ENCODE results near the gene MSANTD1. TPM values are rescaled to one million over a fixed set of nuclear protein-coding genes. Genes with fewer than 3 reads are reported as not detected.

The MSANTD1 gene
- total RNA-seq, 4 donors from 2014 or later = 2.0 to 4.9 (median 2.4) TPM

DNA sequence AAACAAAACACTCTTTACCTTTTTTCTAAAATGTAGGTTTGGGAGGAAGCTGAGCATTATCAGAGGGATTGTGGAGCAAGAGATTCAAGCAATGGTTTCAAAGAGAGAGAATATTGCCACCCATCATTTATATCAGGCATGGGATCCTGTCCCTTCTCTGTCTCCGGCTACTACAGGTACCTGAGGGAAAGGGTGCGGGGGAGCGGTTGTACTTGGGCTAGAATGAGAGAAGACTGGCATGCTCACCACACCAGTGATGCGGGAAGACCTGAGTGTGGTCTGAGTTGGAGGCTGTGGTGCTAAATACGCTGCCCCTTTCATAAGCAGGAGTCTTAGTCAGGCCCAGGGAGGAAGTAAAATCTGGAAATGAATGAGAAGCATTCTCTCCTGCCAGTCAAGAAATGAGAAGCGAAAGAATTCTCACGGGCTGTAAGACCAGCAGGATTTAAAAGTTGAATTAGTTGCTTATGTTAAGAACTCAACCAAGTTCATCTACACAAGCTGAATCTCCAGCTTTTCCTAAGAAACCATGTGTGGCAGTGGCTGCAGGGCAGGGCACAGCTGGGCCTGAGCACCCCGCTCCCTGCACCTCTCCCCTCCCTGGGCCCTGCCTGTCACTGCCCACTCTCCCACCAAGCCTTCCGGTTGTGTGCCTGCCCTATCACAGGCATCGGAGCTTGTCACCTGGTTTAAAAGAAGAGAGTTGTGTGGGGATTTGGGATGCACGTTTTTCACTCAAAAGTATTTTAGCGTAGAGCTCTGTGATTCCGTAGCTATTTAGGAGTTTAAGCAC is 24.8 kb upstream of the MSANTD1 start:
- no peaks in the 10 kb centered on the region for H3K9me3 ChIP-seq
- H3K27me3 ChIP-seq = no peaks in the 10 kb centered on the region
- H3K4me3 ChIP-seq (replicated peaks in 1 of 3) = no peak overlapping the region
- intact Hi-C loops (cut with DNase I) = no loop called here
- no peak overlapping the region for H3K27ac ChIP-seq
- no peak for DNase-seq
- no peak for TF ChIP-seq POLR2A (IDR thresholded peaks at IDR 0.05)
- TF ChIP-seq, protein P1, sequence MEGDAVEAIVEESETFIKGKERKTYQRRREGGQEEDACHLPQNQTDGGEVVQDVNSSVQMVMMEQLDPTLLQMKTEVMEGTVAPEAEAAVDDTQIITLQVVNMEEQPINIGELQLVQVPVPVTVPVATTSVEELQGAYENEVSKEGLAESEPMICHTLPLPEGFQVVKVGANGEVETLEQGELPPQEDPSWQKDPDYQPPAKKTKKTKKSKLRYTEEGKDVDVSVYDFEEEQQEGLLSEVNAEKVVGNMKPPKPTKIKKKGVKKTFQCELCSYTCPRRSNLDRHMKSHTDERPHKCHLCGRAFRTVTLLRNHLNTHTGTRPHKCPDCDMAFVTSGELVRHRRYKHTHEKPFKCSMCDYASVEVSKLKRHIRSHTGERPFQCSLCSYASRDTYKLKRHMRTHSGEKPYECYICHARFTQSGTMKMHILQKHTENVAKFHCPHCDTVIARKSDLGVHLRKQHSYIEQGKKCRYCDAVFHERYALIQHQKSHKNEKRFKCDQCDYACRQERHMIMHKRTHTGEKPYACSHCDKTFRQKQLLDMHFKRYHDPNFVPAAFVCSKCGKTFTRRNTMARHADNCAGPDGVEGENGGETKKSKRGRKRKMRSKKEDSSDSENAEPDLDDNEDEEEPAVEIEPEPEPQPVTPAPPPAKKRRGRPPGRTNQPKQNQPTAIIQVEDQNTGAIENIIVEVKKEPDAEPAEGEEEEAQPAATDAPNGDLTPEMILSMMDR (IDR thresholded peaks at IDR 0.05) = no peak
- H3K36me3 ChIP-seq = peaks cover 43 to 70% of the 10 kb centered on the region in 2 donors
- H3K4me1 ChIP-seq = no peaks in the 10 kb centered on the region
- 93 to 96% methylated on average over 13 of the region's 13 CpGs for WGBS, 2 donors

DNA sequence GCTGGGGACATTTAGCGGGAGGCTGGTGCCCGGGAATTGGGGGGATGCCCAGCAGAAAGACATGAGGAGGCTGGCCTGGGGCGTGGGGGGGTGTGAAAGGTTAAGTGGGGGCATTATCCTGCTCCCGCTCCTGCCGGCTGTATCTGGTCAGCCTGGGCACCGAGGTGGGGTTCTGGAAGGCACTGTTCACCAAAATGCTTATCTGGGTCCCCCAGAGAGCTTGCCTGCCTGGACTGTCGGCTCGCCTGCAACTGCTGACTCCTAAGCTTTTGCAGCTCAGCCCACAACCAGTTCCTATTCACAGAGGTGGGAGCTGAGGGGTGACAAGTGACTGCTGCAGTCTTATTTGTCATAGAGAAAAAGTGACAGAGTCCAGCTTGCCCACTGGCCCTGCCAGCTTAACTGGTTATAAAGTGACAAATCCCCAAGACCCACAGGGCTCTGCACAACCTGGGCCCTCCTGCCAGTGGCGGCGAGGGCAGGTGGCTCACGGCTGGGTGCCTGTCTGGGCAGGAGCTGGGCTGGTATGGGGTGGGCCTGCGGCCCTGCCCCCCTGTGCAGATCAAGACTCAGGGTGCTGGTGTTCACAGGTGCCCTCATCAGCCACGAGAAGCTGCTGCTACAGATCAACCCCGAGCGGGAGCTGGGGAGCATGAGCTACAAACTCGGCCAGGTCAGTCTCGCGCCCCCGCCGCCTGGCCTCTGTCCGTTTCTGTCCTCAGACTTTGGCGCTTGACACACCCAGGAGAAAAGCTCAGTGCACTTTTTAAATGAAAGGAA is 23.7 kb upstream of the MSANTD1 start:
- TF ChIP-seq POLR2A (IDR thresholded peaks at IDR 0.05) = no peak
- TF ChIP-seq, protein P1 (IDR thresholded peaks at IDR 0.05) = no peak
- peaks cover 51 to 70% of the 10 kb centered on the region in 2 donors for H3K36me3 ChIP-seq
- 90 to 93% methylated on average over 19 to 21 of the region's 22 CpGs for WGBS, 2 donors
- intact Hi-C loops (cut with DNase I) = no loop called here
- DNase-seq = no peak
- no peaks in the 10 kb centered on the region for H3K4me1 ChIP-seq
- no peak overlapping the region for H3K27ac ChIP-seq
- no peak overlapping the region for H3K4me3 ChIP-seq (replicated peaks in 1 of 3)
- H3K27me3 ChIP-seq = no peaks in the 10 kb centered on the region
- H3K9me3 ChIP-seq = no peaks in the 10 kb centered on the region

DNA sequence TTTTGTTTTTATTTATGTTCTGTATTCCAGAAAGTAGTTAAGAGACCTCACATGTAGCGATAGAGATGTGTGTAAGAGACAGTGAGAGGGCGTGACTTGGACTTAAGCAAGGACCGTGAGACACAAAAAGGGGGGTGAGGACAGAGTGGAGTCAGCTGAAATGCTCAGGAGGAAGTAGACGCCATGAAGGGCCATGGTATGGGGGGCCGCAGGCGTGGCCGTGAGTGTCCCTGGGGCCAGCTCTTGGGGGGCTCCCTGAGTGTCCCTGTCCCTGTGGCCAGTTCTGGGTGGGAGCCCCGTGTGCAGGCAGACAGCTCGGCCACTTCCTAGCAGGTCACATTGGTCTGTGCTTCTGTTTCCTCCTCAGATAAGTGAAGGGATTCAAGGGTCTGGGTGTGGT is 23.0 kb upstream of the MSANTD1 start:
- H3K4me3 ChIP-seq (replicated peaks in 1 of 3) = no peak overlapping the region
- peaks cover 53 to 73% of the 10 kb centered on the region in 2 donors for H3K36me3 ChIP-seq
- no peaks in the 10 kb centered on the region for H3K27me3 ChIP-seq
- no peaks in the 10 kb centered on the region for H3K4me1 ChIP-seq
- no peak for DNase-seq
- H3K27ac ChIP-seq = no peak overlapping the region
- no peaks in the 10 kb centered on the region for H3K9me3 ChIP-seq
- TF ChIP-seq, protein P1 (IDR thresholded peaks at IDR 0.05) = no peak
- TF ChIP-seq POLR2A (IDR thresholded peaks at IDR 0.05) = no peak
- 77 to 84% methylated on average over 7 to 9 of the region's 9 CpGs for WGBS, 2 donors
- intact Hi-C loops (cut with DNase I) = no loop called here

DNA sequence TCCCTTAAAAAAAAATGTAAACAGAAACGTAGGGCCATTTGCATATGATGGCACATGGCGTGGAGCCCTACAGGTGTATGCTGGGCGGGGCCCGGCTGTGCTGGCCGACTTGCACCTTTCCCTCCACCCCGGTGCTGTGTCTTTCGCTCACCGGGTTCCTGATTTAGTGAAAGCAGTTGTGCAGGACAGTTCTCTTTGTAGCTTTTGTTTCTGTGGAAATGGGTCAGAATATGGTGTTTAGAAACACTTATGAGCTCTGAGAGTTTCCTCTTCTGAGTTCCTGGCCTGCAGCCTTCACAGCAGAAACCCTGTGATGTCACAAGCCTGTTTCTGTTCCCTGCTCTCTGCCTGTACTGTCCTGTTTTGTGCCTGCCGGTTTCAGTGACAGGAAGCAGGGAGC is 22.5 kb upstream of the MSANTD1 start:
- WGBS, 2 donors = 76 to 78% methylated on average over 9 of the region's 9 CpGs
- Histone ChIP-seq H3K4me1 (no peaks in the 10 kb centered on the region), H3K9me3 (no peaks in the 10 kb centered on the region), H3K27me3 (no peaks in the 10 kb centered on the region), H3K36me3 (peaks cover 57 to 74% of the 10 kb centered on the region in 2 donors), H3K4me3 (replicated peaks in 1 of 3) (no peak overlapping the region), H3K27ac (no peak overlapping the region)
- no peak for DNase-seq
- intact Hi-C loops (cut with DNase I) = no loop called here
- no peak for TF ChIP-seq POLR2A (IDR thresholded peaks at IDR 0.05)
- TF ChIP-seq, protein P1 (IDR thresholded peaks at IDR 0.05) = no peak

DNA sequence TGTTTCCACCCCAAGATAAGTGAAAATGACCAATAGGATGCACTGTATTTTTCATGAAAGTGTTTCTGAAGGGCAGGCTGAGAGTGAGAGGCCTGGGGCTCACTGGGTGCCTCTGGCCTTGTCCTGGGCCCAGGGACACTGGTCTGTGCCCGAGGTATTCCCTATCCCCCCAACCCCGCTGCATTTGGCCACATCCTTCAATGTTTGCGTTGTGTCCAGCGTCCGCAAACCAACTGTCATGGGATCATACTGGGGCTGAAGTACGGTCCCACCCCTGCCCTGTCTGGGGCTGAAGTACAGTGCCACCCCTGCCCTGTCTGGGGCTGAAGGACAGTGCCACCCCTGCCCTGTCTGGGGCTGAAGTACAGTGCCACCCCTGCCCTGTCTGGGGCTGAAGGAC is 22.0 kb upstream of the MSANTD1 start:
- H3K4me3 ChIP-seq (replicated peaks in 1 of 3) = no peak overlapping the region
- no peak overlapping the region for H3K27ac ChIP-seq
- H3K36me3 ChIP-seq = peaks cover 54 to 75% of the 10 kb centered on the region in 2 donors
- TF ChIP-seq POLR2A (IDR thresholded peaks at IDR 0.05) = no peak
- TF ChIP-seq, protein P1 (IDR thresholded peaks at IDR 0.05) = no peak
- intact Hi-C loops (cut with DNase I) = no loop called here
- no peak for DNase-seq
- no peaks in the 10 kb centered on the region for H3K9me3 ChIP-seq
- H3K4me1 ChIP-seq = no peaks in the 10 kb centered on the region
- 96% methylated on average over 2 of the region's 6 CpGs; no CpG with 5 or more reads in 1 of the 2 donors for WGBS, 2 donors
- H3K27me3 ChIP-seq = no peaks in the 10 kb centered on the region

Measured in thyroid gland (tissue), 4 donors.